IMR-90 (cell line): ENCODE results near the gene AKAP12. TPM values are rescaled to one million over a fixed set of nuclear protein-coding genes. Genes with fewer than 3 reads are reported as not detected.

Source experiments
- ATAC-seq: fragments of 200-7000 bp; cut with Tn5 transposase; 2 replicates; pipeline ENCODE4 v1.9.1; 2020; ENCODE audit warnings: low read depth, mild to moderate bottlenecking, moderate library complexity
- BruUV-seq: library from RNA; stranded (reverse); fragments of 400-500 nt; replicated peaks from 2 replicates; lab custom pipeline; 2021; lab: Mats Ljungman, UMichigan
- CTCF ChIA-PET: fragments of 300-600 bp; formaldehyde crosslinking; extraction: SDS; loops from one replicate; lab custom pipeline; 2021; ENCODE audit warnings: antibody characterized with exemption; lab: Yijun Ruan, JAX
- POLR2A ChIA-PET: fragments of 300-600 bp; sonication (Branson Sonifier 250); formaldehyde crosslinking; loops from one replicate; lab custom pipeline; 2022; ENCODE audit warnings: antibody characterized with exemption; ENCODE audit not compliant: unreplicated experiment; lab: Charles Lee
- DNase-seq: peaks from one replicate; pipeline ENCODE4 v3.0.0; 2013
- H2AFZ ChIP-seq: replicated peaks from 2 replicates; pipeline ENCODE3; 2013; ENCODE audit warnings: low read length, mild to moderate bottlenecking; ENCODE audit not compliant: poor library complexity
- H2AK5ac ChIP-seq: 2 replicates; pipeline ENCODE4 v1.6.1; 2013; ENCODE audit warnings: low read depth, low read length, inconsistent platforms
- H2AK9ac ChIP-seq: replicated peaks from 2 replicates; pipeline ENCODE3; 2013; ENCODE audit warnings: mild to moderate bottlenecking, low read depth, low read length, moderate library complexity; ENCODE audit not compliant: poor library complexity
- H2BK120ac ChIP-seq: 2 replicates; pipeline ENCODE4 v1.6.1; 2013; ENCODE audit warnings: low read depth, low read length, inconsistent platforms
- H2BK15ac ChIP-seq: 3 replicates; pipeline ENCODE4 v1.6.1; 2013; ENCODE audit warnings: low read depth, low read length, inconsistent platforms
- H2BK20ac ChIP-seq: 2 replicates; pipeline ENCODE4 v1.6.1; 2013; ENCODE audit warnings: low read depth, mild to moderate bottlenecking, inconsistent platforms, low read length, moderate library complexity
- H2BK5ac ChIP-seq: 2 replicates; pipeline ENCODE4 v1.6.1; 2013; ENCODE audit warnings: mild to moderate bottlenecking, low read depth, low read length, inconsistent platforms; ENCODE audit not compliant: poor library complexity, severe bottlenecking
- H3K14ac ChIP-seq: replicated peaks from 2 replicates; pipeline ENCODE4 v1.6.1; 2013; ENCODE audit warnings: low read depth, low read length, inconsistent platforms
- H3K18ac ChIP-seq: 2 replicates; pipeline ENCODE4 v1.6.1; 2013; ENCODE audit warnings: low read depth, low read length, control low read depth
- H3K23ac ChIP-seq: 2 replicates; pipeline ENCODE4 v1.6.1; 2013; ENCODE audit warnings: low read depth, low read length, inconsistent platforms
- H3K27ac ChIP-seq: 2 replicates; pipeline ENCODE4 v1.5.1; 2013; ENCODE audit warnings: mild to moderate bottlenecking, control low read depth, low read length; ENCODE audit not compliant: insufficient read depth
- H3K27me3 ChIP-seq: 2 replicates; pipeline ENCODE4 v1.6.1; 2013; ENCODE audit warnings: low read length; ENCODE audit not compliant: control insufficient read depth, insufficient read depth
- H3K36me3 ChIP-seq: 2 replicates; pipeline ENCODE4 v1.6.1; 2013; ENCODE audit warnings: low read length, mixed read lengths; ENCODE audit not compliant: control insufficient read depth, insufficient read depth
- H3K4ac ChIP-seq: 2 replicates; pipeline ENCODE4 v1.6.1; 2013; ENCODE audit warnings: low read depth, low read length, inconsistent platforms
- H3K4me1 ChIP-seq: 2 replicates; pipeline ENCODE4 v1.6.1; 2013; ENCODE audit warnings: low read length, mixed read lengths; ENCODE audit not compliant: control insufficient read depth, insufficient read depth
- H3K4me2 ChIP-seq: 2 replicates; pipeline ENCODE4 v1.6.1; 2013; ENCODE audit warnings: low read depth, mild to moderate bottlenecking, control low read depth, low read length, moderate library complexity
- H3K4me3 ChIP-seq: 2 replicates; pipeline ENCODE4 v1.5.1; 2013; ENCODE audit warnings: low read depth, mild to moderate bottlenecking, control low read depth, low read length, moderate library complexity; ENCODE audit not compliant: insufficient read depth
- H3K56ac ChIP-seq: 2 replicates; pipeline ENCODE4 v1.6.1; 2013; ENCODE audit warnings: low read length, inconsistent platforms; ENCODE audit not compliant: insufficient read depth; ENCODE audit errors: extremely low read depth
- H3K79me1 ChIP-seq, 2 experiments: 2 replicates each; pipeline ENCODE4 v1.6.1; 2013; ENCODE audit warnings: low read length in 2 of 2, inconsistent platforms in 1 of 2, low read depth in 1 of 2
- H3K9ac ChIP-seq: 2 replicates; pipeline ENCODE4 v1.6.1; 2013; ENCODE audit warnings: low read depth, low read length, control low read depth
- H3K9me1 ChIP-seq: 2 replicates; pipeline ENCODE4 v1.6.1; 2013; ENCODE audit warnings: low read length, inconsistent platforms; ENCODE audit not compliant: insufficient read depth
- H3K9me3 ChIP-seq: 2 replicates; pipeline ENCODE4 v1.6.1; 2013; ENCODE audit warnings: low read length; ENCODE audit not compliant: control insufficient read depth, insufficient read depth
- H4K20me1 ChIP-seq: 2 replicates; pipeline ENCODE4 v1.6.1; 2013; ENCODE audit warnings: low read length, inconsistent platforms; ENCODE audit not compliant: insufficient read depth
- H4K5ac ChIP-seq: 2 replicates; pipeline ENCODE4 v1.6.1; 2013; ENCODE audit warnings: mild to moderate bottlenecking, low read depth, low read length, control low read depth
- H4K8ac ChIP-seq, 2 experiments: 2 replicates each; pipeline ENCODE4 v1.6.1; 2013; ENCODE audit warnings: low read depth in 2 of 2, low read length in 2 of 2, control low read depth in 1 of 2, inconsistent platforms in 1 of 2
- H4K91ac ChIP-seq: 2 replicates; pipeline ENCODE4 v1.6.1; 2013; ENCODE audit warnings: low read depth, low read length, inconsistent platforms; ENCODE audit not compliant: insufficient read depth
- CEBPB ChIP-seq: IDR thresholded peaks from 2 replicates; pipeline ENCODE4 v1.6.1; 2012; ENCODE audit warnings: low read depth, low read length, improper control_type of control experiment
- CTCF ChIP-seq: conservative IDR thresholded peaks from 2 replicates; pipeline ENCODE4 v1.5.1; 2012; ENCODE audit warnings: mild to moderate bottlenecking, low read depth, low read length, improper control_type of control experiment
- FOS ChIP-seq: fragments of 150-350 bp; IDR thresholded peaks from 2 replicates; pipeline ENCODE4 v1.6.1; 2016; ENCODE audit warnings: low read depth, low read length
- MAFK ChIP-seq: IDR thresholded peaks from 2 replicates; pipeline ENCODE4 v1.6.1; 2012; ENCODE audit warnings: low read depth, low read length, improper control_type of control experiment
- MAZ ChIP-seq: IDR thresholded peaks from 2 replicates; pipeline ENCODE4 v1.6.1; 2012; ENCODE audit warnings: low read depth, mild to moderate bottlenecking, low read length, improper control_type of control experiment, moderate library complexity, borderline replicate concordance
- MXI1 ChIP-seq: IDR thresholded peaks from 2 replicates; pipeline ENCODE4 v1.6.1; 2012; ENCODE audit warnings: low read depth, mild to moderate bottlenecking, low read length, moderate library complexity, borderline replicate concordance
- NFE2L2 ChIP-seq: fragments of 150-350 bp; IDR thresholded peaks from 2 replicates; pipeline ENCODE4 v1.6.1; 2016; ENCODE audit warnings: low read depth, mild to moderate bottlenecking, low read length
- RAD21 ChIP-seq: IDR thresholded peaks from 2 replicates; pipeline ENCODE4 v1.6.1; 2012; ENCODE audit warnings: low read length, improper control_type of control experiment
- RCOR1 ChIP-seq: IDR thresholded peaks from 2 replicates; pipeline ENCODE4 v1.6.1; 2012; ENCODE audit warnings: mild to moderate bottlenecking, low read length, improper control_type of control experiment; ENCODE audit not compliant: insufficient replicate concordance
- RFX5 ChIP-seq: IDR thresholded peaks from 2 replicates; pipeline ENCODE4 v1.8.0; 2012; ENCODE audit warnings: low read depth, mild to moderate bottlenecking, low read length, moderate library complexity
- USF2 ChIP-seq: fragments of 150-350 bp; IDR thresholded peaks from 2 replicates; pipeline ENCODE4 v1.6.1; 2017; ENCODE audit warnings: mild to moderate bottlenecking, antibody characterized with exemption, low read length, low read depth
- WGBS, 2 experiments: methylation state at CpG; one replicate each; pipeline versions ENCODE4 v1.1.5 to v1.1.7; 2013; ENCODE audit warnings: missing lambda C conversion rate in 2 of 2; ENCODE audit not compliant: insufficient read length in 1 of 2; ENCODE audit errors: extremely low coverage in 2 of 2; 5-methylcytosine and 5-hydroxymethylcytosine counted together
- dilution Hi-C: fragments of 300-500 bp; cut with HindIII; formaldehyde crosslinking; loops from one replicate; pipeline ENCODE4 v1.14.3; 2018; ENCODE audit warnings: low sequenced_read_pairs; ENCODE audit not compliant: unreplicated experiment
- in situ Hi-C: fragments of 300-500 bp; cut with MboI; formaldehyde crosslinking; loops from 3 replicates; pipeline ENCODE4 v1.14.3; 2019; ENCODE audit warnings: low sequenced_read_pairs, inconsistent platforms, mixed read lengths
- intact Hi-C: fragments of 100-400 bp; cut with micrococcal nuclease; formaldehyde crosslinking; loops from 2 replicates; pipeline ENCODE4 v1.10.0; 2022
- polyA plus RNA-seq, 3 experiments: library from polyadenylated mRNA; depleted of rRNA; stranded (reverse); fragments of >200 nt; gene quantifications; 2 replicates each; pipeline ENCODE4 v1.2.3, GENCODE V29; 2012; ENCODE audit warnings: low replicate concordance in 1 of 3
- total RNA-seq: library from RNA; depleted of rRNA; stranded (reverse); fragments of >200 nt; gene quantifications from 2 replicates; pipeline ENCODE4 v1.2.3, GENCODE V29; 2012

Gene AKAP12
- total and polyA plus RNA-seq, 2 of the 4 experiments (the other 2 are of a cell fraction) = 56.0 to 118 TPM

- peaks cover 12% of the 10 kb centered on the region for H3K36me3 ChIP-seq
- no peak overlapping the region for H3K18ac ChIP-seq
- H4K20me1 ChIP-seq = peaks cover 10% of the 10 kb centered on the region
- H3K23ac ChIP-seq = no peak overlapping the region
- H2BK120ac ChIP-seq = no peak overlapping the region
- no peak overlapping the region for H2BK15ac ChIP-seq
- ChIA-PET POLR2A (interaction anchor here (0.6 kb wide), 1 partner anchor 27 kb away, joined by 5 read pairs; no protein-coding TSS in a partner anchor), CTCF (no interaction called here)
- no peak overlapping the region for H2BK5ac ChIP-seq
- H3K9me3 ChIP-seq = no peaks in the 10 kb centered on the region
- H3K9me1 ChIP-seq = peaks cover 9% of the 10 kb centered on the region
- no peaks in the 10 kb centered on the region; the same call in 1 of the 2 replicates for H3K4me1 ChIP-seq
- no peak overlapping the region for H4K8ac ChIP-seq
- BruUV-seq = no TSS peak
- no peak overlapping the region for H3K14ac ChIP-seq
- TF ChIP-seq CTCF (no peak), RFX5 (no peak), MAZ (no peak), USF2 (no peak), MAFK (no peak), RCOR1 (no peak), NFE2L2 (no peak), MXI1 (no peak), FOS (no peak), CEBPB (no peak), RAD21 (no peak)
- H3K79me1 ChIP-seq = peaks cover 60 to 62% of the 10 kb centered on the region in 2 experiments
- H2AFZ ChIP-seq = no peak overlapping the region
- H4K5ac ChIP-seq = no peak overlapping the region
- H2AK5ac ChIP-seq = no peak overlapping the region
- no peak overlapping the region for H4K91ac ChIP-seq
- dilution Hi-C loops = no loop called here
- ATAC-seq (no peak), DNase-seq (no peak)
- H3K56ac ChIP-seq = no peak overlapping the region
- H2BK20ac ChIP-seq = no peak overlapping the region
- in situ Hi-C loops = no loop called here
- H3K4me2 ChIP-seq = no peak overlapping the region
- H3K9ac ChIP-seq = no peak overlapping the region
- WGBS, 2 experiments = no CpG with 5 or more reads among the region's 2 CpGs
- H3K4ac ChIP-seq = no peak overlapping the region
- H3K27me3 ChIP-seq = no peaks in the 10 kb centered on the region
- H2AK9ac ChIP-seq = no peak overlapping the region
- no peak overlapping the region for H3K4me3 ChIP-seq
- intact Hi-C loops = no loop called here
- no peak overlapping the region for H3K27ac ChIP-seq
Measured at GRCh38 chr6:151375833-151376232, 136.1 kb downstream of the AKAP12 start.
